ENCODE results near the gene LBHD2.
"Not testable (repeated sequence)": the region's sequence is repeated elsewhere in the genome, so short reads cannot be mapped to it uniquely, and the experiment has no call there.

LBHD2 gene
- long read RNA-seq, donor 1, result 0 reads
- long read RNA-seq, donor 2, partial matches to known transcripts, result 0 of 1 reads
- long read RNA-seq, donor 2, other reads (novel, unspliced or antisense), result 0 of 1 reads
- long read RNA-seq, donor 3, result 0 reads
- long read RNA-seq, donor 4, result 0 reads
- long read RNA-seq, donor 5, result 0 reads
- long read RNA-seq, donor 6, result 0 reads
- long read RNA-seq, donor 7, result 0 reads
- long read RNA-seq, donor 8, result 0 reads

DNA sequence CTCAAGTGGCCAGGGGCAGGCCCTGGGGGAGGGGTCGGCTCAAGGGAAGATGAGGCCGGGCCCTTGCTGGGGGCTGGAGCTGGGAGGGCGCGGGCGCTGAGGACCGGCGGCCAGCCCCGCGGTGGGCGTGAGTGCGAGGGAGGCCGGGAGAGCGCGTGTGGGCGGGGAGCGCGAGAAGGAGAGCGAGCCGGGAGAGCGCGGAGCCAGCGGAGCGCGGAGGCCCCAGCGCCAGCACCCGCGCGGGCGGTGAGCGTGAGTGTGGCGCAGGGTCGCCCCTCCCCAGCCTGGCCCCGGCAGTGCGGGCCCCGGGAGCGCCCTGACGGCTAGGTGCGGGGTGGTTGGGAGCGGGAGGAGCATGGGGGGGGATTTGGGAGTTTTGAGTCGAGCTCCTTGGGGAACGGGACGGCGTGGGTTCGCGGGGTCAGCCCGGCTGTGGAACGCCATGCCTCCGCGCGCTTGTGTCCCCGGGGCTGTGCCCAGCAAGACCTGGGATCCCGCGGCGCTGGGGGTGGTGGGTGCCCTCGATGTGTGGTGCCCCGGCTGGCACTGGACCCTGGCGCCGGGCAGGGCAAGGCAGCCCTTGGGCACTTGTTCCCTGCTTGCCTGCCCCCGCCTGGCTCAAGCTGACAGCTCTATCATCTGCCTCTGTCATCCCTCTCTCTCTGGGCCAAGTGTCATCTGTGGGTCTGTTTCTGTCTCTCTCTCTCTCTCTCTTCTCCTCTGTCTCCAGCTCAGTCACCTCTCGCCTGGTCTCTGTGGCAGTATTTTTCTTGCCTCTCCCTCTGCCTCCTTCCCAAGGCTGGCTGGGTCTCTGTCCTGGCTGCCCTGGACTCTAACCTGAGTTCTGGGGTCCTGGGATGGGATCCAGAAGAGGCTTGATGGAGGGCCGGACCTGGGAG lies at the start of gene LBHD2:
LBHD2 (plus strand) TSS at position 190 of the 899 bp plus-strand sequence. CDS start 1,803 bp downstream, outside the sequence.
- DNase-seq, result no peak

DNA sequence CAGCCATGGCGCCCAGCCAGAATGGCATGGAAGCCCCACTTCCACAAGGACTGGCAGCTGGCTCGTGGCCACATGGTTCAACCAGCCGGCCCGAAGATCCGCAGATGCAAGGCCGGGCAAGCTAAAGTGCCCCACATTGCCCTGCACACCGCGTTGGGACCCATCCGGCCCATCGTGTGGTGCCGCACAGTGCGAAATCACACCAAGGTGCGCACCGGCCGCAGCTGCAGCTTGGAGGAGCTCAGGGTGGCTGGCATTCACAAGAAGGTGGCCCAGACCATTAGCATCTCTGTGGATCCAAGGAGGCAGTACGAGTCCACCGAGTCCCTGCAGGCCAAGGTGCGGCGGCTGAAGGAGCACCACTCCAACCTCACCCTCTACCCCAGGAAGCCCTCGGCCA lies 42.5 kb upstream of the LBHD2 start:
- no peak for DNase-seq

DNA sequence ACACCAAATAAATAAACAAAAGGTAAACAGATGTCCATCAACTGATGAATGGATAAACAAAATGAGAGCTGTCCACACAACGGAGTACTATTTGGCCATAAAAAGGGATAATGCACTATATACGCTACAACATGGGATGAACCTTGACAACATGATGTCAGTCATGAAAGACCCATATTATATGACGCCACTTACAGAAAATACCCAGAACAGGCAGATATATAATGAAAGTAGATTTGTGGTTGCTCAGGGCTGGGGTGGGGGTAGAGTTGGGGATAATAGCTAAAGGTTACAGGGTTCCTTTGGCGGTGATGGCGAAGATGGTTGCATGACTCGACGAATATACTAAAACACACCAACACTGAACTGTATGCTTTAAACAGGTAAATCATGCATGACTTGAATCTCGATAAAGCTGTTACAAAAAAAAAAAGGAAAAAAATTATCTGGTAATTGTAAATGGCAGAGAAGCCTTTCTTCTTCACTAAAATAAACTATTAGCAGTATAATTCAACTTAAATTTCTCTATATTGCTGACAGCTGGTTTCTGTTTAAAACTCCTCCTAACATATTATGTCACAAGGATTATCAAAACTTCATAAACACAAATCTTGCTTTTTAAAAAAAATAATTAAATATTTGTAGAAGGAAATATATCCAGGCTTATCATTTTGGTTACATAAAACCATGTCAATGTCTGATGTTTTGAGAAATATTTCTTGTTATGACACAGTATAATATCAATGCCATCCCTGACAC lies 40.6 kb upstream of the LBHD2 start:
- no peak for DNase-seq

- DNase-seq, result no peak
These were observed 38.6 kb upstream of the LBHD2 start for GRCh38 chr14:103045371-103045869.

DNA sequence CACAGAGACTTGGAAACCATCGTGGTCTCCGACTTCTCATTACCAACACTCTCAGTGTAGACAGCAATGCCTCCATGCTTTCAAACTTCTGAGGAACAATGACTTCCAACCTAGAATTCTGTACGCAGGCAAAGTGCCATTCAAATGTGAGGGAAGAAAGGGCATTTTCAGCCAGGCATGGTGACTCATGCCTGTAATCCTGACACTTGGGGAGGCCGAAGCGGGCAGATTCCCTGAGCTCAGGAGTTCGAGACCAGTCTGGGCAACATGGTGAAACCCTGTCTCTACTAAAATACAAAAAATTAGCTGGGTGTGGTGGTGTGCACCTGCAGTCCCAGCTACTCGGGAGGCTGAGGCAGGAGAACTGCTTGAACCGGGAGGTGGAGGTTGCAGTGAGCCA lies 36.6 kb upstream of the LBHD2 start:
- DNase-seq, result not testable (repeated sequence)

GRCh38 chr14:103050935-103051334 lies 33.1 kb upstream of the LBHD2 start:
- DNase-seq, result no peak

GRCh38 chr14:103052407-103052806 lies 31.6 kb upstream of the LBHD2 start:
- no peak for DNase-seq

- DNase-seq, result no peak
These were observed 28.3 kb upstream of the LBHD2 start for GRCh38 chr14:103055695-103056094.

- DNase-seq, result no peak
These were observed 27.5 kb upstream of the LBHD2 start for GRCh38 chr14:103056322-103057027.

DNA sequence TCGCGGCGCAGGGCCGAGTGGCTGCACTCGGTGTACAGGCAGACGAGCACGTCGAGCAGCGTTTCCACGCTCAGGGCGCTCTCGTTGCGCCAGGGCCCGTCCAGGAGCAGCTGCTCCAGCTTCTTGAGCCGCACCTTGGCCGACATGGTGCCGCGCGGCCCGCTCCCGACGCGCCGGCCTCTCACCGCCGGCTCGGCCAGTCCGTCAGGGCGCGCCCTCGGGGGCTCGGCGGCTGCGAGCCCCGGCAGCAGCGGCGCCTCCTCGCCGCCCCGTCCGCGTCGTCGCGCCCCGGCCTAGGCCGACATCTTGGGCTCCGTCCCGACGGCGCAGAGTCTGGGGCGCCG lies 27.0 kb upstream of the LBHD2 start:
- DNase-seq, result peak; percentile 47

GRCh38 chr14:103057372-103058163 lies 26.4 kb upstream of the LBHD2 start, which contains the start of gene CDC42BPB:
CDC42BPB (minus strand) TSS chr14:103057549; CDS start chr14:103057173, 376 bp downstream.
- peak; percentile 97 for DNase-seq

DNA sequence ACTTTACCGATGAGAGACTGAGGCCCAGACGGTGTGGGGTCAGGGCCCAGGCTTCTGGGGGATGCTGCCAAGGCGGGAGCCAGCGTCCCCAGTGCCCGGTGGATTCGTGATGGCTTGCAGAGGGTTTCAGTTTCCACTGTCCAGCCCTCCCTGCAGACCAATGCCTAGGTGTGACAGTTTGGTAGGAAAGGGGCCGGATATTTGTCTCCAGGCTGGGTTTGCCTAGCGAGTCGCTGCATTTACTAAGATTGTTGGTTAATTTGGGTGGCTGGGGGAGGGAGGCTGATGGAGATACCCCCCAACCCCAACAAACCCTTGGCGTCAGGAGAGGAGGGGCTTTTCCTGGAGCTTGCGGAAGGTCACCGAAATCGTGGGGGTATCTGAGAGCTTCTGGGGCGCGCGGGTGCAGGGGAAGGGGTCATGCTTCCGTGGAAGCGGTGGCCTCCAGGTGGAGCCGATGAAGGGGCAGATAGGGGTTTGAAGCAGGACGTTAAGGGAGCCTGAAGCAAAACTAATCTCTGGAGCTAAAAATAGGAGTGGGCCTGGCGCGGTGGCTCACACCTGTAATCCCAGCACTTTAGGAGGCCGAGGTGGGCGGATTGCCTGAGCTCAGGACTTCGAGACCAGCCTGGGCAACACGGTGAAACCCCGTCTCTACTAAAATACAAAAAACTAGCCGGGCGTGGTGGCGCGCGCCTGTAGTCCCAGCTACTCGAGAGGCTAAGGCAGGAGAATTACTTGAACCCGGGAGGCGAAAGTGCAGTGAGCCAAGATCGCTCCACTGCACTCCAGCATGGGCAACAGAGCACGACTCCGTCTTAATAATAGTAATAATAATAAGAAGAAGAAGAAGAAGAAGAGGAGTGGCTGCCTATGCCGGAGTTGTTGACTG lies 25.6 kb upstream of the LBHD2 start:
- no peak for DNase-seq

GRCh38 chr14:103059556-103059955 lies 24.5 kb upstream of the LBHD2 start:
- no peak for DNase-seq

DNA sequence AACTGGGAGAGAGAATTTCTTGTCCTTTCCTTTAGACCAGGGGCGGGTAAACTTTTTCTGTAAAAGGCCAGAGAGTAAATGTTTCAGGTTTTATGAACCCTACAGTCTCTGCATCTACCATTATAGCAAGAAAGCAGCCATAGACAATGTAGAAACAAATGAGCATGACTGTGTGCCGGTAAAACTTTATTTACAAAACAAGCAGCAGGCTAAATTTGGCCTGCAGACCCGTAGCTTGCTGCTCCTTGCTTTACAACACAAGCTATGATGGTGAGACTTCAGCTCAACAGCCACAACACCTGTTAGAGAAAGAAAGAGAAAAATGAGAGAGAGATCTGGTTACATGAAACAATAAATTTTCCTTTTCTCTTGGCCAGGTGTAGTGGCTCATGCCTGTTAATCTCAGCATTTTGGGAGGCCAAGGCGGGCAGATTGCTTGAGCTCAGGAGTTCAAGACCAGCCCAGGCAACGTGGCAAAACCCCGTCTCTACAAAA lies 22.5 kb upstream of the LBHD2 start:
- DNase-seq, result no peak

DNA sequence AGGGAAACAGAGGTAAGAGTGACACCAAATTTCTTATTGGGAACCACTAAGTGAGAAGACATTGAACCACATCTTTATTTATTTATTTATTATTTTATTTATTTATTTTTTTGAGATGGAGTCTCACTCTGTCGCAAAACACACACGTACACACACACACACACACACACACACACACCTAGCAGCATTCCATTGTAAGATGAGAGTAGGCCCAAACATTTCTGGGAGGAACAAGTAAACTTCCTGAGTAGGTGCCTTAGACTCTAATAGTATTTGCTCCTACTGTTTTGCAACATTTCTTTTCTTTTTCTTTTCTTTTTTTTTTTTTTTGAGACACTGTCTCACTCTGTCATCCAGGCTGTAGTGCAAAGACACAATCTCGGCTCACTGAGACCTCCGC lies 19.6 kb upstream of the LBHD2 start:
- DNase-seq, result no peak

DNA sequence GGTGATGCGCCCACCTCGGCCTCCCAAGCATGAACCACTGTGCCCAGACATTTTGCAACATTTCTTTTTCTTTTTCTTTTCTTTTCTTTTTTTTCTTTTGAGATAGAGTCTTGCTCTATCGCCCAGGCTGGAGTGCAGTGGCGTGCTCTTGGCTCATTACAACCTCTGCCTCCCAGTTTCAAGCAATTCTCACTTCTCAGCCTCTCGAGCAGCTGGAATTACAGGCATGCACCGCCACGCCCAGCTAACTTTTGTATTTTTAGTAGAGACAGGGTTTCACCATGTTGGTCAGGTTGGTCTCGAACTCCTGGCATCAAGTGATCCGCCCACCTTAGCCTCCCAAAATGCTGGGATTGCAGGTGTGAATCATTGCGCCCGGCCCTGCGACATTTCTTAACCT lies 19.0 kb upstream of the LBHD2 start:
- DNase-seq, result no peak

GRCh38 chr14:103065861-103066260 lies 18.1 kb upstream of the LBHD2 start:
- no peak for DNase-seq

DNA sequence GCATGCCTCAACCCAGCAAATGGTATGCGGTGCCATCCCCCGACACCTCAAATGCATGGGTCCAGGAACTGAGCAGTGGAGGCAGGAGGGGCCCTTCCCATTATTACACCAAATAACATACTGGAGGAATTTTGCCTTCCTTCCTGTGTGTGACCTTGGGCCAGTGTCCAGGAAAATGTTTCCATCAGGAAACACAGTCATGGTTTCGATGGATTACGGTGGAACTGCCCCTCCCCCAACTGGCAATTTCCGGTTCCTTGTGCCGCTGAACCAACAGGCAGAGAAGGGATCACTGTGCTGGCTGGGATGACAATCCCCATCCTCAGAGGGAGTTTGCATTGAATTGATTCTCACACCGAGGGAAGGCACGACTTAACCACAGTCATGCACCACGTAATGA lies 17.6 kb upstream of the LBHD2 start:
- DNase-seq, result no peak

GRCh38 chr14:103067231-103067954 lies 16.6 kb upstream of the LBHD2 start:
- DNase-seq, result no peak
